Kidney (tissue), 14 donors: ENCODE data around the gene LTBP4. TPM values are rescaled to one million over a fixed set of nuclear protein-coding genes. Genes with fewer than 3 reads are reported as not detected.

ENCODE experiments used
- DNase-seq, 5 donors: peaks; one replicate each; pipeline ENCODE4 v3.0.0-alpha.2; 2013 to 2020
- FAIRE-seq: peaks from 2 replicates; lab custom pipeline; 2012; peaks lifted over from hg19 to GRCh38; lab: Jason Lieb, UNC
- H3K27ac ChIP-seq, 2 donors: one replicate each; pipeline ENCODE4 v1.7.0; 2013; ENCODE audit warnings: low read depth in 2 of 2, low read length in 2 of 2, inconsistent platforms in 1 of 2
- H3K27me3 ChIP-seq: one replicate; pipeline ENCODE4 v1.7.1; 2013; ENCODE audit warnings: low read length, inconsistent platforms; ENCODE audit not compliant: control insufficient read depth, insufficient read depth
- H3K36me3 ChIP-seq, 3 donors: one replicate each; pipeline versions ENCODE4 v1.7.0 to v1.7.1; 2013; ENCODE audit warnings: low read length in 3 of 3, control low read depth in 1 of 3, inconsistent platforms in 1 of 3; ENCODE audit not compliant: insufficient read depth in 3 of 3, control insufficient read depth in 2 of 3
- H3K4me1 ChIP-seq, 3 donors: one replicate each; pipeline versions ENCODE4 v1.7.0 to v1.7.1; 2013; ENCODE audit warnings: low read length in 3 of 3, inconsistent platforms in 1 of 3, low read depth in 1 of 3; ENCODE audit not compliant: control insufficient read depth in 2 of 3, insufficient read depth in 2 of 3
- H3K4me3 ChIP-seq, 3 donors: one replicate each; pipeline versions ENCODE4 v1.7.0 to v1.8.1; 2013; ENCODE audit warnings: low read length in 3 of 3, control low read depth in 1 of 3, inconsistent platforms in 1 of 3
- H3K9ac ChIP-seq, 3 donors: one replicate each; pipeline versions ENCODE4 v1.7.0 to v1.7.1; 2013; ENCODE audit warnings: low read length in 3 of 3, control low read depth in 1 of 3, inconsistent platforms in 1 of 3
- H3K9me3 ChIP-seq, 3 donors: one replicate each; pipeline versions ENCODE4 v1.7.0 to v1.7.1; 2013; ENCODE audit warnings: low read length in 3 of 3, control low read depth in 1 of 3, inconsistent platforms in 1 of 3; ENCODE audit not compliant: control insufficient read depth in 2 of 3, insufficient read depth in 1 of 3
- CTCF ChIP-seq: IDR thresholded peaks from 3 replicates; pipeline ENCODE4 v1.5.1; 2012; ENCODE audit warnings: mild to moderate bottlenecking, moderate library complexity, borderline replicate concordance; ENCODE audit not compliant: insufficient read depth; ENCODE audit errors: extremely low read depth
- intact Hi-C: fragments of 100-400 bp; cut with DNase I; formaldehyde crosslinking; loops from one replicate; pipeline ENCODE4 v1.11.1; 2022
- polyA plus RNA-seq: library from polyadenylated mRNA; stranded (reverse); fragments of 350-450 nt; fragmentation: Illumina TruSeq; extraction: RNeasy Lipid Tissue Mini Kit (QIAGEN cat#74804); gene quantifications from one replicate; pipeline ENCODE4 v1.2.3, GENCODE V29; 2014; ENCODE audit warnings: low read depth, low replicate concordance; ENCODE audit not compliant: insufficient read depth
- total RNA-seq: library from RNA; stranded (reverse); fragmentation: NEBNext Ultra II Directional; extraction: Animal tissue kit (Norgen Biotek cat#: 25700); gene quantifications from one replicate; pipeline ENCODE4 v1.2.1, GENCODE V29; 2021
- donor health status: control.
- donor health status: control.
- donor health status: control.
- donor health status: control.
- donor health status: control.
- donor health status: DM: yes; HTN: yes; CAD: no.
- donor health status: Normal renal cell carcinoma (clear cell type).

Gene LTBP4
- total and polyA plus RNA-seq, 2 donors from 2014 or later, result 52.1 to 155 TPM

- Histone ChIP-seq H3K27ac (peak overlapping the region; percentile 71), H3K36me3 (peaks cover 0 to 3% (median 0%) of the 10 kb centered on the region in 3 donors), H3K4me1 (peaks cover 0 to 8% (median 0%) of the 10 kb centered on the region in 3 donors), H3K27me3 (no peaks in the 10 kb centered on the region), H3K9ac (peak overlapping the region in 2 of 3 donors; percentile 29 to 61), H3K4me3 (peak overlapping the region; percentile 47 to 64 (median 60)), H3K9me3 (no peaks in the 10 kb centered on the region)
- TF ChIP-seq CTCF, result no peak
- intact Hi-C loops, result no loop called here
- DNase-seq, result peak in 4 of 5 donors; percentile 84 to 95 (median 89)
- no peak for FAIRE-seq
These were observed 12.8 kb downstream of the LTBP4 start for GRCh38 chr19:40613690-40614621.

- peaks cover 0 to 6% (median 0%) of the 10 kb centered on the region in 3 donors for H3K4me1 ChIP-seq
- peaks cover 0 to 3% (median 0%) of the 10 kb centered on the region in 3 donors for H3K36me3 ChIP-seq
- H3K9me3 ChIP-seq, result no peaks in the 10 kb centered on the region
- no peaks in the 10 kb centered on the region for H3K27me3 ChIP-seq
- H3K9ac ChIP-seq, result peak overlapping the region in 1 of 3 donors; percentile 61
- intact Hi-C loops, result no loop called here
- peak overlapping the region; percentile 71 for H3K27ac ChIP-seq
- FAIRE-seq (no peak), DNase-seq (peak; percentile 78 to 95 (median 91))
- TF ChIP-seq CTCF, result no peak
- H3K4me3 ChIP-seq, result peak overlapping the region; percentile 47 to 64 (median 60)
These were observed 13.6 kb downstream of the LTBP4 start for GRCh38 chr19:40614622-40615411.

DNA sequence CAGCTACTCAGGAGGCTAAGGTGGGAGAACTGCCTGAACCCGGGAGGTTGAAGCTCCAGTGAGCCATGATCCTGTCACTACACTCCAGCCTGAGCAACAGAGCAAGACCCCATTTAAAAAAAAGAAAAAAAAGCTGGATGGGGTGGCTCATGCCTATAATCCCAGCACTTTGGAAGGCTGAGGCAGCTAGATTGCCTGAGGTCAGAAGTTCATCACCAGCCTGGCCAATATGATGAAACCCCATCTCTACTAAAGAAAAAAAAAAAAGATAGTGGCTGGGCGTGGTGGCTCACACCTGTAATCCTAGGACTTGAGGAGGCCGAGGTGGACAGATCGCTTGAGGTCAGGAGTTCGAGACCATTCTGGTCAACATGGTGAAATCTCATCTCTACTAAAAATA, 15.0 kb downstream of the LTBP4 start:
- Histone ChIP-seq H3K4me3 (no peak overlapping the region), H3K9me3 (no peaks in the 10 kb centered on the region), H3K27ac (no peak overlapping the region), H3K36me3 (peaks cover 0 to 4% (median 0%) of the 10 kb centered on the region in 3 donors), H3K9ac (no peak overlapping the region), H3K27me3 (no peaks in the 10 kb centered on the region), H3K4me1 (peaks cover 0 to 3% (median 0%) of the 10 kb centered on the region in 3 donors)
- DNase-seq (no peak), FAIRE-seq (no peak)
- intact Hi-C loops, result no loop called here
- TF ChIP-seq CTCF, result no peak
